H1 (cell line): Measurements from ENCODE around the gene OXLD1. TPM values are rescaled to one million over a fixed set of nuclear protein-coding genes. Genes with fewer than 3 reads are reported as not detected.

Source experiments
- CTCF ChIA-PET: fragments of 300-600 bp; sonication (Branson Sonifier 250); formaldehyde crosslinking; loops from one replicate; lab custom pipeline; 2021; ENCODE audit not compliant: partially characterized antibody; lab: Charles Lee
- POLR2A ChIA-PET: fragments of 300-600 bp; sonication (Branson Sonifier 250); formaldehyde crosslinking; loops from one replicate; lab custom pipeline; 2021; ENCODE audit warnings: inconsistent platforms; ENCODE audit not compliant: partially characterized antibody; lab: Charles Lee
- DNase-seq, 2 experiments: peaks; one replicate each; pipeline versions ENCODE4 v3.0.0 to v3.0.0-alpha.2; 2010 to 2022; ENCODE audit warnings: low spot score in 2 of 2, low read depth in 1 of 2, mixed read lengths in 1 of 2
- FAIRE-seq: peaks from 2 replicates; lab custom pipeline; 2011; peaks lifted over from hg19 to GRCh38; lab: Jason Lieb, UNC
- H2AFZ ChIP-seq: 2 replicates; pipeline ENCODE4 v1.8.1; 2012; ENCODE audit warnings: low read length, inconsistent platforms
- H2AK5ac ChIP-seq: 2 replicates; pipeline ENCODE4 v1.6.1; 2013; ENCODE audit warnings: low read depth, low read length
- H2BK120ac ChIP-seq: replicated peaks from 2 replicates; pipeline ENCODE3; 2013; ENCODE audit warnings: low read depth, low read length, inconsistent platforms
- H2BK12ac ChIP-seq: 2 replicates; pipeline ENCODE4 v1.6.1; 2013; ENCODE audit warnings: low read depth, low read length
- H2BK15ac ChIP-seq: 2 replicates; pipeline ENCODE4 v1.6.1; 2013; ENCODE audit warnings: low read length
- H2BK20ac ChIP-seq: 2 replicates; pipeline ENCODE4 v1.6.1; 2013; ENCODE audit warnings: low read length
- H2BK5ac ChIP-seq: 2 replicates; pipeline ENCODE4 v1.6.1; 2013; ENCODE audit warnings: low read depth, low read length
- H3K14ac ChIP-seq: 2 replicates; pipeline ENCODE4 v1.6.1; 2013; ENCODE audit warnings: inconsistent platforms; ENCODE audit not compliant: insufficient read length
- H3K18ac ChIP-seq: 2 replicates; pipeline ENCODE4 v1.6.1; 2013; ENCODE audit warnings: low read length; ENCODE audit errors: extremely low read depth
- H3K23ac ChIP-seq: 2 replicates; pipeline ENCODE4 v1.6.1; 2013; ENCODE audit warnings: inconsistent platforms; ENCODE audit not compliant: insufficient read length
- H3K23me2 ChIP-seq: 2 replicates; pipeline ENCODE4 v1.6.1; 2013; ENCODE audit warnings: low read depth, low read length
- H3K27ac ChIP-seq: 2 replicates; pipeline ENCODE4 v1.6.1; 2011; ENCODE audit warnings: low read depth, low read length, inconsistent platforms
- H3K27me3 ChIP-seq, 4 experiments: replicated peaks in 1 of 4; 1 replicate in 1 of 4; 2 replicates in 3 of 4; pipeline versions ENCODE4 v1.6.1 to v1.8.1; 2011 to 2013; ENCODE audit warnings: low read length in 3 of 4, mild to moderate bottlenecking in 3 of 4, inconsistent platforms in 2 of 4, mixed read lengths in 2 of 4, moderate library complexity in 1 of 4; ENCODE audit not compliant: control insufficient read depth in 3 of 4, insufficient read depth in 3 of 4; ENCODE audit errors: extremely low read depth in 1 of 4
- H3K36me3 ChIP-seq, 4 experiments: 2 replicates each; pipeline versions ENCODE4 v1.6.1 to v1.8.1; 2011 to 2013; ENCODE audit warnings: mild to moderate bottlenecking in 4 of 4, low read length in 3 of 4, moderate library complexity in 2 of 4, control low read depth in 1 of 4, inconsistent platforms in 1 of 4; ENCODE audit not compliant: insufficient read depth in 4 of 4, control insufficient read depth in 2 of 4
- H3K4ac ChIP-seq: replicated peaks from 2 replicates; pipeline ENCODE3; 2013; ENCODE audit warnings: low read length, low read depth, mixed read lengths, inconsistent platforms; ENCODE audit not compliant: insufficient read length
- H3K4me1 ChIP-seq, 4 experiments: replicated peaks in 1 of 4; 1 replicate in 1 of 4; 2 replicates in 3 of 4; pipeline versions ENCODE4 v1.6.1 to v1.8.1; 2011 to 2013; ENCODE audit warnings: low read length in 3 of 4, inconsistent platforms in 2 of 4, mixed read lengths in 1 of 4; ENCODE audit not compliant: insufficient read depth in 4 of 4, control insufficient read depth in 3 of 4
- H3K4me2 ChIP-seq, 2 experiments: 2 replicates each; pipeline versions ENCODE4 v1.6.1 to v1.8.1; 2011 to 2013; ENCODE audit warnings: low read depth in 2 of 2, low read length in 2 of 2, control low read depth in 1 of 2, inconsistent platforms in 1 of 2, mild to moderate bottlenecking in 1 of 2; ENCODE audit not compliant: insufficient read depth in 1 of 2
- H3K4me3 ChIP-seq, 4 experiments: fragments of 200-600, 300-600 bp in 1 of 4; sonication (generic), shearing (Covaris generic), sonication (Bioruptor Twin) in 1 of 4; 2 replicates each; pipeline versions ENCODE4 v1.5.1 to v1.8.1; 2011 to 2016; ENCODE audit warnings: low read length in 4 of 4, low read depth in 3 of 4, control low read depth in 2 of 4, inconsistent platforms in 2 of 4, mild to moderate bottlenecking in 2 of 4, mixed read lengths in 1 of 4, moderate library complexity in 1 of 4; ENCODE audit not compliant: insufficient read depth in 2 of 4; ENCODE audit errors: extremely low read depth in 1 of 4
- H3K56ac ChIP-seq: replicated peaks from 2 replicates; pipeline ENCODE3; 2013; ENCODE audit warnings: low read depth, mild to moderate bottlenecking, mixed read lengths, low read length, inconsistent platforms; ENCODE audit not compliant: insufficient read length
- H3K79me1 ChIP-seq: 2 replicates; pipeline ENCODE4 v1.6.1; 2013; ENCODE audit warnings: low read depth, low read length, control low read depth
- H3K79me2 ChIP-seq, 2 experiments: 2 replicates each; pipeline versions ENCODE4 v1.6.1 to v1.8.1; 2012 to 2013; ENCODE audit warnings: low read length in 2 of 2, mild to moderate bottlenecking in 2 of 2, inconsistent platforms in 1 of 2; ENCODE audit not compliant: insufficient read depth in 2 of 2, control insufficient read depth in 1 of 2
- H3K9ac ChIP-seq, 4 experiments: replicated peaks in 1 of 4; 1 replicate in 1 of 4; 2 replicates in 3 of 4; pipeline versions ENCODE4 v1.6.1 to v1.8.1; 2011 to 2013; ENCODE audit warnings: low read depth in 3 of 4, low read length in 3 of 4, control low read depth in 2 of 4, mild to moderate bottlenecking in 2 of 4, moderate library complexity in 2 of 4, inconsistent platforms in 1 of 4; ENCODE audit errors: extremely low read depth in 1 of 4
- H3K9me3 ChIP-seq, 2 experiments: 2 replicates each; pipeline versions ENCODE4 v1.6.1 to v1.8.1; 2012 to 2013; ENCODE audit warnings: mild to moderate bottlenecking in 2 of 2, moderate library complexity in 2 of 2, control low read depth in 1 of 2, inconsistent platforms in 1 of 2, low read depth in 1 of 2, low read length in 1 of 2, mixed read lengths in 1 of 2; ENCODE audit not compliant: insufficient read depth in 2 of 2
- H4K20me1 ChIP-seq, 2 experiments: replicated peaks in 1 of 2; 2 replicates each; pipeline versions ENCODE3 to v1.8.1; 2011 to 2013; ENCODE audit warnings: inconsistent platforms in 2 of 2, low read length in 2 of 2, mild to moderate bottlenecking in 1 of 2; ENCODE audit not compliant: insufficient read depth in 2 of 2, control insufficient read depth in 1 of 2
- H4K5ac ChIP-seq: 2 replicates; pipeline ENCODE4 v1.6.1; 2013; ENCODE audit warnings: low read length, low read depth, mixed read lengths, inconsistent platforms; ENCODE audit not compliant: insufficient read length
- H4K8ac ChIP-seq: 2 replicates; pipeline ENCODE4 v1.8.0; 2013; ENCODE audit warnings: mild to moderate bottlenecking, moderate library complexity, low read length, inconsistent platforms; ENCODE audit not compliant: insufficient read depth; ENCODE audit errors: extremely low read depth
- H4K91ac ChIP-seq: replicated peaks from 2 replicates; pipeline ENCODE3; 2013; ENCODE audit warnings: low read length, mixed read lengths, inconsistent platforms; ENCODE audit not compliant: insufficient read length
- ASH2L ChIP-seq: fragments of 200-600, 300-600 bp; sonication (generic); IDR thresholded peaks from one replicate; pipeline ENCODE4 v1.7.1; 2017; ENCODE audit warnings: low read length
- CEBPB ChIP-seq: IDR thresholded peaks from 2 replicates; pipeline ENCODE4 v1.6.1; 2012; ENCODE audit warnings: low read depth, low read length
- E2F6 ChIP-seq: IDR thresholded peaks from 2 replicates; pipeline ENCODE4 v1.6.1; 2012; ENCODE audit warnings: inconsistent platforms
- FOSL1 ChIP-seq: IDR thresholded peaks from 2 replicates; pipeline ENCODE4 v1.6.1; 2011; ENCODE audit warnings: mild to moderate bottlenecking, low read depth, low read length, moderate library complexity; ENCODE audit not compliant: insufficient read depth
- MAFK ChIP-seq: IDR thresholded peaks from 2 replicates; pipeline ENCODE4 v1.6.1; 2012; ENCODE audit warnings: low read depth, mild to moderate bottlenecking, improper control_type of control experiment, low read length
- POLR2AphosphoS5 ChIP-seq: IDR thresholded peaks from 2 replicates; pipeline ENCODE4 v1.6.1; 2011; ENCODE audit warnings: low read depth, low read length
- RBBP5 ChIP-seq: IDR thresholded peaks from 2 replicates; pipeline ENCODE4 v1.7.1; 2012; ENCODE audit warnings: low read depth, mild to moderate bottlenecking, inconsistent platforms, low read length, moderate library complexity, borderline replicate concordance
- SIRT6 ChIP-seq: IDR thresholded peaks from one replicate; pipeline ENCODE4 v1.7.1; 2012; ENCODE audit warnings: low read length, inconsistent platforms
- SIX5 ChIP-seq: IDR thresholded peaks from 2 replicates; pipeline ENCODE4 v1.6.1; 2011; ENCODE audit warnings: mild to moderate bottlenecking, low read depth, low read length
- SRF ChIP-seq: IDR thresholded peaks from 2 replicates; pipeline ENCODE4 v1.6.1; 2011; ENCODE audit warnings: mild to moderate bottlenecking, low read depth, low read length, moderate library complexity
- TAF1 ChIP-seq: IDR thresholded peaks from 2 replicates; pipeline ENCODE4 v1.6.1; 2011; ENCODE audit warnings: mild to moderate bottlenecking, low read depth, low read length
- TEAD4 ChIP-seq: IDR thresholded peaks from 2 replicates; pipeline ENCODE4 v1.6.1; 2012; ENCODE audit warnings: low read depth, low read length, inconsistent platforms, mixed read lengths
- WGBS, 2 experiments: shearing (Covaris generic) in 1 of 2; methylation state at CpG; one replicate each; pipeline versions ENCODE4 v1.1.6 to v1.1.7; 2013 to 2015; ENCODE audit warnings: low lambda C conversion rate in 2 of 2, mixed read lengths in 2 of 2, inconsistent platforms in 1 of 2, low coverage in 1 of 2, missing lambda C conversion rate in 1 of 2; ENCODE audit not compliant: insufficient replicate concordance in 2 of 2, insufficient coverage in 1 of 2, insufficient read length in 1 of 2; ENCODE audit errors: extremely low coverage in 1 of 2, missing lambda C conversion rate in 1 of 2; 5-methylcytosine and 5-hydroxymethylcytosine counted together
- polyA plus RNA-seq, 7 experiments: library from polyadenylated mRNA; depleted of rRNA in 3 of 7; stranded (reverse) in 5 of 7; unstranded in 2 of 7; fragments of >200 nt in 5 of 7; fragments of 200-250 nt in 2 of 7; gene quantifications; 1 replicate in 5 of 7; 2 replicates in 1 of 7; 4 replicates in 1 of 7; pipeline versions ENCODE4 v1.2.1 to v1.2.3, GENCODE V29; 2011 to 2013; ENCODE audit warnings: missing spikeins in 2 of 7, mixed read lengths in 2 of 7
- total RNA-seq: library from RNA; stranded (reverse); fragmentation: NEBNext Ultra II Directional; extraction: Animal tissue kit (Norgen Biotek cat#: 25700); gene quantifications from 2 replicates; pipeline ENCODE4 v1.2.1, GENCODE V29; 2021

Gene OXLD1
- total and polyA plus RNA-seq, 2 of the 8 experiments (the other 6 are each of a cell fraction or from before 2014, with no cell fraction given): 41.5 to 61.9 TPM

DNA sequence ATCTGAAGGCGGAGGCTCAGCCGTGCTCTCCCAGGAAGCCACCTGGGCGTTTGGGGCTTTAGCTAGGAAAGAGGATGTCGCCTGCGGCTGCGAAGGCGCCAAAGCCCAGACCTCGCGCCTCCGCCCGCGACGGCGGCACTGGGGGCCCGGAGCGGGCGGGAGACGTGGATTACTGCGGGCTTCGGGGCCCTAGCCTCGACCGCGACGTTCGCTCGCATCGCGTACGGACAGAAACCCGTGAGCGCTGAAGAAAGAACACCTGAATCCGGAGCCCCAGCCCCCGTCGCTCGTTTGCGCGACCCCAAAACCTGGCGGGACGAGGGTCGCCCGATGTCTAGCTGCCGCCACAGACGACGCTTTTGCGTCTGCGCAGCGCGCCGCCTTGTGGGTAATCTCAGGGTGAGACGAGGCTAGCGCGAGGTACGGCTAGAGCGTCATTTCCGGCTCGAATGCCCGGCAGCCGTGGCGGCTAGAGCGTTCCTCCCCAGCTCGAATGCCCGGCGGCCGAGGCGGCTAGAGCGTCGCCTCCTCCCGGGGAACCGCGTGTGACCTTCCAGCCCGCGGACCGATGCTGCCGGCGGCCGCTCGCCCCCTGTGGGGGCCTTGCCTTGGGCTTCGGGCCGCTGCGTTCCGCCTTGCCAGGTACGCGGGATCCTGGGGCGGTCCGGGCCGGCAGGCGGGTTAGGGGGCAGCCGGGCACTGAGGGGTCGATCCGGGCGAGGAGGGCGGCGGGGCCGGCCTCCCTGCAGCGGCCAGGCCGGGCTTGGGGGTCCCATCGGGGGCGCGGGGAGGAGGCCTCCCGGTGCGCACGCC lies 36.7 kb upstream of the OXLD1 start, which contains the start of gene MRPL12:
Gene MRPL12 (plus strand): TSS at position 434 of the 813 bp plus-strand sequence. CDS start 135 bp downstream, at position 569.
- Histone ChIP-seq H3K9ac (peak within 1 kb of the TSS; percentile 95 to 98 (median 96)), H2BK5ac (peak within 1 kb of the TSS; percentile 81), H3K79me2 (peaks cover 9 to 44% of the 10 kb centered on the region in 2 experiments; a peak in 3 of 4 replicates), H3K23me2 (peaks cover 9% of the 10 kb centered on the region), H3K4ac (peak within 1 kb of the TSS; percentile 87), H4K91ac (peak within 1 kb of the TSS; percentile 83), H2AFZ (no peak within 1 kb of the TSS), H3K27ac (peak within 1 kb of the TSS; percentile 92), H2BK120ac (no peak within 1 kb of the TSS), H4K8ac (peak within 1 kb of the TSS; percentile 97), H3K18ac (peak within 1 kb of the TSS; percentile 78; the same call in 1 of the 2 replicates), H3K14ac (no peak within 1 kb of the TSS), H2BK15ac (no peak within 1 kb of the TSS), H3K79me1 (peaks cover 14% of the 10 kb centered on the region), H3K4me1 (peaks cover 0 to 14% (median 10%) of the 10 kb centered on the region in 4 experiments; a peak in 5 of 7 replicates), H4K20me1 (peaks cover 9 to 13% of the 10 kb centered on the region in 2 experiments), H3K4me3 (peak within 1 kb of the TSS; percentile 76 to 96 (median 95)), H2BK20ac (no peak within 1 kb of the TSS), H3K9me3 (no peaks in the 10 kb centered on the region), H3K36me3 (peaks cover 20 to 42% (median 31%) of the 10 kb centered on the region in 4 experiments), H3K27me3 (no peaks in the 10 kb centered on the region), H2BK12ac (no peak within 1 kb of the TSS), H3K56ac (peak within 1 kb of the TSS; percentile 94), H3K23ac (no peak within 1 kb of the TSS), H2AK5ac (peak within 1 kb of the TSS; percentile 25), H3K4me2 (peak within 1 kb of the TSS; percentile 91 to 95), H4K5ac (peak within 1 kb of the TSS; percentile 73)
- WGBS, 2 experiments: 0% methylated on average over 93 of the region's 102 CpGs; no CpG with 5 or more reads in 1 of the 2 experiments
- DNase-seq (peak; percentile 72 to 92), FAIRE-seq (no peak)
- ChIA-PET POLR2A (interaction anchor here (0.8 to 17.2 kb wide), 29 partner anchors 17 to 448 kb away, joined by 3 to 436 read pairs (median 5); partner anchors contain the start of genes ACTG1, ARL16, CCDC137 and FAAP100), CTCF (interaction anchor here (1.1 to 2.3 kb wide), 7 partner anchors 9 to 167 kb away, joined by 3 to 9 read pairs (median 4); partner anchors contain the start of genes ARL16 and HGS)
- no peak for TF ChIP-seq SIRT6
- peak; percentile 57 for TF ChIP-seq E2F6
- no peak for TF ChIP-seq FOSL1
- TF ChIP-seq MAFK: no peak
- peak; percentile 76; the same call in 1 of the 2 replicates for TF ChIP-seq TEAD4
- TF ChIP-seq CEBPB: no peak
- TF ChIP-seq SRF: no peak
- TF ChIP-seq ASH2L: peak; percentile 77
- no peak for TF ChIP-seq SIX5
- peak; percentile 98 for TF ChIP-seq POLR2AphosphoS5
- peak; percentile 98 for TF ChIP-seq TAF1
- 0 out of 2 replicates have a peak, but pooled peaks have one; percentile 75 for TF ChIP-seq RBBP5
